Chondrocyte (in vitro differentiated cells): ENCODE data around the gene WWOX. TPM values are rescaled to one million over a fixed set of nuclear protein-coding genes. Genes with fewer than 3 reads are reported as not detected.

Experiments
- DNase-seq: peaks from one replicate; pipeline ENCODE4 v3.0.0; 2021; ENCODE audit warnings: mixed read lengths, low spot score
- H3K27ac Mint-ChIP-seq: one replicate; pipeline ENCODE4 v1.8.0; 2021; ENCODE audit warnings: mild to moderate bottlenecking, moderate library complexity, mixed read lengths; ENCODE audit not compliant: unreplicated experiment
- H3K27me3 Mint-ChIP-seq: 2 replicates; pipeline ENCODE4 v1.8.0; 2021; ENCODE audit warnings: low read depth, mixed read lengths
- H3K36me3 Mint-ChIP-seq: 2 replicates; pipeline ENCODE4 v1.8.0; 2021; ENCODE audit warnings: low read depth, mixed read lengths
- H3K4me1 Mint-ChIP-seq: 2 replicates; pipeline ENCODE4 v1.8.0; 2021; ENCODE audit warnings: low read depth, mild to moderate bottlenecking, mixed read lengths
- H3K4me3 Mint-ChIP-seq: one replicate; pipeline ENCODE4 v1.8.0; 2021; ENCODE audit warnings: mild to moderate bottlenecking, moderate library complexity, mixed read lengths; ENCODE audit not compliant: unreplicated experiment
- H3K9me3 Mint-ChIP-seq: 2 replicates; pipeline ENCODE4 v1.8.0; 2021; ENCODE audit warnings: low read depth, mixed read lengths
- CTCF ChIP-seq: fragments of 200-600 bp; sonication (generic); IDR thresholded peaks from 2 replicates; pipeline ENCODE4 v1.5.0; 2021; ENCODE audit warnings: antibody characterized with exemption, mild to moderate bottlenecking, moderate library complexity
- total RNA-seq: library from RNA; stranded (reverse); gene quantifications from 3 replicates; pipeline ENCODE4 v1.2.1, GENCODE V29; 2021

Gene WWOX
- total RNA-seq, 1 donor from 2014 or later = 12.1 TPM

- peaks cover 12% of the 10 kb centered on the region for H3K9me3 Mint-ChIP-seq
- H3K4me3 Mint-ChIP-seq = no peak overlapping the region
- DNase-seq = no peak
- H3K4me1 Mint-ChIP-seq = no peaks in the 10 kb centered on the region
- peaks cover 2% of the 10 kb centered on the region for H3K27me3 Mint-ChIP-seq
- H3K27ac Mint-ChIP-seq = no peak overlapping the region
- no peak for TF ChIP-seq CTCF
- no peaks in the 10 kb centered on the region for H3K36me3 Mint-ChIP-seq
Observed at GRCh38 chr16:79055251-79055970, 956.0 kb downstream of the WWOX start.

- no peak overlapping the region for H3K4me3 Mint-ChIP-seq
Observed at GRCh38 chr16:79061181-79061580, 961.7 kb downstream of the WWOX start.

GRCh38 chr16:79062336-79062735 lies 962.9 kb downstream of the WWOX start:
- Mint-ChIP-seq H3K9me3 (no peaks in the 10 kb centered on the region), H3K27me3 (peaks cover 5% of the 10 kb centered on the region), H3K27ac (no peak overlapping the region), H3K4me1 (no peaks in the 10 kb centered on the region), H3K36me3 (no peaks in the 10 kb centered on the region), H3K4me3 (no peak overlapping the region)
- no peak for TF ChIP-seq CTCF
- DNase-seq = no peak

More at GRCh38 chr16:79061181-79061580, 961.7 kb downstream of the WWOX start:
- Mint-ChIP-seq H3K36me3 (no peaks in the 10 kb centered on the region), H3K4me1 (no peaks in the 10 kb centered on the region), H3K9me3 (peaks cover 5% of the 10 kb centered on the region), H3K27me3 (peaks cover 5% of the 10 kb centered on the region), H3K27ac (no peak overlapping the region)
- TF ChIP-seq CTCF = no peak
- no peak for DNase-seq

GRCh38 chr16:79062821-79063220 lies 963.4 kb downstream of the WWOX start:
- no peaks in the 10 kb centered on the region for H3K4me1 Mint-ChIP-seq
- peaks cover 5% of the 10 kb centered on the region for H3K27me3 Mint-ChIP-seq
- H3K9me3 Mint-ChIP-seq = no peaks in the 10 kb centered on the region
- no peaks in the 10 kb centered on the region for H3K36me3 Mint-ChIP-seq
- H3K27ac Mint-ChIP-seq = no peak overlapping the region
- no peak for TF ChIP-seq CTCF
- no peak overlapping the region for H3K4me3 Mint-ChIP-seq
- DNase-seq = no peak

- Mint-ChIP-seq H3K27me3 (peaks cover 5% of the 10 kb centered on the region), H3K4me1 (no peaks in the 10 kb centered on the region), H3K4me3 (no peak overlapping the region), H3K9me3 (no peaks in the 10 kb centered on the region), H3K36me3 (no peaks in the 10 kb centered on the region), H3K27ac (no peak overlapping the region)
- no peak for TF ChIP-seq CTCF
- DNase-seq = no peak
Observed at GRCh38 chr16:79064256-79064972, 965.0 kb downstream of the WWOX start.
